HepG2 (cell line): ENCODE data around the gene GFER. TPM values are rescaled to one million over a fixed set of nuclear protein-coding genes. Genes with fewer than 3 reads are reported as not detected.
A peak's percentile ranks its signal among the peaks of the same experiment; 100 is the strongest.

Experiments used
- ETV5 ChIP-seq: IDR thresholded peaks from 2 replicates; pipeline ENCODE4 v1.6.1; 2018; ENCODE audit warnings: missing biosample characterization, missing genetic modification reagents, inconsistent platforms, borderline replicate concordance
- LCORL ChIP-seq, 2 experiments: fragments of 450-650 bp in 1 of 2; sonication (generic) in 1 of 2; formaldehyde crosslinking in 1 of 2; IDR thresholded peaks; 2 replicates each; pipeline versions ENCODE4 v1.5.0 to v1.6.1; 2017 to 2020; ENCODE audit warnings: antibody characterized with exemption in 1 of 2, missing genetic modification reagents in 1 of 2
- MED8 ChIP-seq: sonication (generic); formaldehyde crosslinking; IDR thresholded peaks from 2 replicates; pipeline ENCODE4 v1.8.1; 2023; ENCODE audit warnings: mild to moderate bottlenecking, missing genetic modification reagents; ENCODE audit not compliant: insufficient replicate concordance
- RORA ChIP-seq: sonication (generic); formaldehyde crosslinking; IDR thresholded peaks from 2 replicates; pipeline ENCODE4 v1.5.0; 2020; ENCODE audit warnings: mild to moderate bottlenecking, missing genetic modification reagents, moderate library complexity
- SMAD1 ChIP-seq: sonication (generic); formaldehyde crosslinking; IDR thresholded peaks from 2 replicates; pipeline ENCODE4 v1.4.0; 2020; ENCODE audit warnings: missing genetic modification reagents, low read depth, mild to moderate bottlenecking, borderline replicate concordance
- ZNF251 ChIP-seq: sonication (generic); formaldehyde crosslinking; IDR thresholded peaks from 2 replicates; pipeline ENCODE4 v1.9.0; 2021; ENCODE audit warnings: mild to moderate bottlenecking, missing genetic modification reagents
- ZNF557 ChIP-seq: sonication (generic); formaldehyde crosslinking; IDR thresholded peaks from 2 replicates; pipeline ENCODE4 v1.4.0; 2020; ENCODE audit warnings: missing genetic modification reagents
- polyA plus RNA-seq, 8 experiments: library from polyadenylated mRNA; depleted of rRNA in 3 of 8; stranded (reverse) in 7 of 8; unstranded in 1 of 8; fragments of >200 nt; fragmentation: Illumina TruSeq in 4 of 8; extraction: Trizol in 4 of 8; gene quantifications; 2 replicates each; pipeline versions ENCODE4 v1.2.1 to v1.2.3, GENCODE V29; 2011 to 2016; ENCODE audit warnings: low read depth in 4 of 8, missing spikeins in 1 of 8, mixed read lengths in 1 of 8; ENCODE audit not compliant: insufficient read depth in 1 of 8
- total RNA-seq, 5 experiments: library from RNA; depleted of rRNA; stranded (reverse); fragments of >200 nt; fragmentation: Illumina TruSeq; extraction: Trizol; gene quantifications; 2 replicates each; pipeline ENCODE4 v1.2.3, GENCODE V29; 2016; ENCODE audit warnings: low read depth in 1 of 5
- TF ChIP-seq, protein P1 (sequence below): sonication (generic); formaldehyde crosslinking; IDR thresholded peaks from 2 replicates; pipeline ENCODE4 v1.4.0; 2020; ENCODE audit warnings: missing genetic modification reagents

GFER gene
- total and polyA plus RNA-seq, 2 of the 13 experiments (the other 11 are each of a cell fraction or from before 2014, with no cell fraction given): 28.6 to 71.7 TPM

GRCh38 chr16:1984347-1985225 lies 593 bp downstream of the GFER start (continued):
- TF ChIP-seq MED8 (CRISPR knock-in tag) (no peak), LCORL (IDR thresholded peaks at IDR 0.05) (no peak), LCORL (CRISPR knock-in tag; IDR thresholded peaks at IDR 0.05) (peak; percentile 54; the same call in 1 of the 2 replicates), SMAD1 (CRISPR knock-in tag) (no peak), ZNF557 (no peak), ZNF251 (no peak), RORA (CRISPR knock-in tag) (0 out of 2 replicates have a peak, but pooled peaks have one; percentile 20), ETV5 (CRISPR knock-in tag) (no peak)
- TF ChIP-seq, protein P1, sequence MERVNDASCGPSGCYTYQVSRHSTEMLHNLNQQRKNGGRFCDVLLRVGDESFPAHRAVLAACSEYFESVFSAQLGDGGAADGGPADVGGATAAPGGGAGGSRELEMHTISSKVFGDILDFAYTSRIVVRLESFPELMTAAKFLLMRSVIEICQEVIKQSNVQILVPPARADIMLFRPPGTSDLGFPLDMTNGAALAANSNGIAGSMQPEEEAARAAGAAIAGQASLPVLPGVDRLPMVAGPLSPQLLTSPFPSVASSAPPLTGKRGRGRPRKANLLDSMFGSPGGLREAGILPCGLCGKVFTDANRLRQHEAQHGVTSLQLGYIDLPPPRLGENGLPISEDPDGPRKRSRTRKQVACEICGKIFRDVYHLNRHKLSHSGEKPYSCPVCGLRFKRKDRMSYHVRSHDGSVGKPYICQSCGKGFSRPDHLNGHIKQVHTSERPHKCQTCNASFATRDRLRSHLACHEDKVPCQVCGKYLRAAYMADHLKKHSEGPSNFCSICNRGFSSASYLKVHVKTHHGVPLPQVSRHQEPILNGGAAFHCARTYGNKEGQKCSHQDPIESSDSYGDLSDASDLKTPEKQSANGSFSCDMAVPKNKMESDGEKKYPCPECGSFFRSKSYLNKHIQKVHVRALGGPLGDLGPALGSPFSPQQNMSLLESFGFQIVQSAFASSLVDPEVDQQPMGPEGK (CRISPR knock-in tag): 0 out of 2 replicates have a peak, but pooled peaks have one; percentile 21
